DND-41 (cell line): ENCODE data around the gene NDUFA7.

Experiments
- ATAC-seq: fragments of 200-7000 bp; cut with Tn5 transposase; 3 replicates; pipeline ENCODE4 v1.9.1; 2021; ENCODE audit warnings: low read depth; ENCODE audit not compliant: insufficient read depth
- DNase-seq: peaks from one replicate; pipeline ENCODE4 v3.0.0-alpha.2; 2020
- H2AFZ ChIP-seq: 2 replicates; pipeline ENCODE4 v1.6.0; 2012; ENCODE audit warnings: low read depth, low read length
- H3K27ac ChIP-seq: 2 replicates; pipeline ENCODE4 v1.5.1; 2012; ENCODE audit warnings: low read length, inconsistent platforms
- H3K27me3 ChIP-seq: fragments of 200-600 bp; sonication (generic); 2 replicates; pipeline ENCODE4 v1.6.0; 2012; ENCODE audit warnings: low read length, mild to moderate bottlenecking, inconsistent platforms; ENCODE audit not compliant: insufficient read depth, poor library complexity
- H3K36me3 ChIP-seq: 2 replicates; pipeline ENCODE4 v1.5.1; 2012; ENCODE audit warnings: low read length, inconsistent platforms; ENCODE audit not compliant: insufficient read depth
- H3K4me1 ChIP-seq: 2 replicates; pipeline ENCODE4 v1.5.1; 2012; ENCODE audit warnings: mild to moderate bottlenecking, low read length; ENCODE audit not compliant: insufficient read depth
- H3K4me2 ChIP-seq: 2 replicates; pipeline ENCODE4 v1.6.0; 2012; ENCODE audit warnings: mild to moderate bottlenecking, moderate library complexity, low read length, inconsistent platforms; ENCODE audit not compliant: insufficient read depth
- H3K4me3 ChIP-seq, 2 experiments: fragments of 200-600 bp in 1 of 2; shearing (Covaris generic) in 1 of 2; 2 replicates each; pipeline ENCODE4 v1.5.1; 2012 to 2016; ENCODE audit warnings: inconsistent platforms in 2 of 2, low read length in 2 of 2, mild to moderate bottlenecking in 2 of 2, low read depth in 1 of 2, moderate library complexity in 1 of 2
- H3K79me2 ChIP-seq: 2 replicates; pipeline ENCODE4 v1.6.0; 2012; ENCODE audit warnings: low read length, inconsistent platforms; ENCODE audit not compliant: insufficient read depth
- H3K9ac ChIP-seq: 2 replicates; pipeline ENCODE4 v1.6.0; 2012; ENCODE audit warnings: low read depth, mild to moderate bottlenecking, inconsistent platforms, low read length, moderate library complexity
- H3K9me3 ChIP-seq: 2 replicates; pipeline ENCODE4 v1.5.1; 2012; ENCODE audit warnings: low read length, moderate library complexity, mild to moderate bottlenecking, inconsistent platforms; ENCODE audit not compliant: insufficient read depth, severe bottlenecking
- H4K20me1 ChIP-seq: 2 replicates; pipeline ENCODE4 v1.6.0; 2012; ENCODE audit warnings: low read length; ENCODE audit not compliant: insufficient read depth
- CTCF ChIP-seq: IDR thresholded peaks from 2 replicates; pipeline ENCODE4 v1.5.1; 2012; ENCODE audit warnings: borderline replicate concordance, low read length, moderate library complexity, mild to moderate bottlenecking; ENCODE audit not compliant: poor library complexity, severe bottlenecking; ENCODE audit errors: extremely low read depth
- EZH2 ChIP-seq: IDR thresholded peaks from 3 replicates; pipeline ENCODE4 v1.6.1; 2012; ENCODE audit warnings: borderline replicate concordance, low read depth, mild to moderate bottlenecking, moderate library complexity, low read length, inconsistent platforms; ENCODE audit not compliant: severe bottlenecking

The NDUFA7 gene

DNA sequence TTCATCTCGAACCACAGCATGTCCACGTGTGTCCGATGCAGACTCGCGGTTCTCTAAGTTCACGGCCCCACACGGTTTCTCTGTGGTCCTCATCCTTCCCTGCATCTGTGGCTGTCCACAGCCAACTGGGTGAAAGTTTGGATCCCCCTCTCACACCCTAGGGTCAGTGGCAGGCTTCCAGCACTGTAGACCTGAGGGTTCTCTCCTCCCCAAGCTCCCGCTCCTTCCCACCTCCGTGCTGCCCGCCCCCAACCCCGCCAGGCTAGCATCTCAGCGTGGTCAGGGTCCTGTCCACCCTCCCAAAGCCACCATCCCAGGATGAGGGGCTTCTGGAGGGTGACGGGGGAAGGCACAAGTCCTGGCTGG, 45.8 kb upstream of the NDUFA7 start:
- H3K27ac ChIP-seq = no peak overlapping the region
- no peak overlapping the region for H3K9ac ChIP-seq
- H4K20me1 ChIP-seq = 0 out of 2 replicates have a peak, but pooled peaks cover 3% of the 10 kb centered on the region
- H3K79me2 ChIP-seq = no peaks in the 10 kb centered on the region
- TF ChIP-seq EZH2 (no peak), CTCF (no peak)
- no peaks in the 10 kb centered on the region for H3K27me3 ChIP-seq
- DNase-seq (no peak), ATAC-seq (no peak)
- no peak overlapping the region for H2AFZ ChIP-seq
- no peaks in the 10 kb centered on the region for H3K9me3 ChIP-seq
- no peak overlapping the region for H3K4me2 ChIP-seq
- no peaks in the 10 kb centered on the region for H3K4me1 ChIP-seq
- no peak overlapping the region for H3K4me3 ChIP-seq
- no peaks in the 10 kb centered on the region for H3K36me3 ChIP-seq

- H3K27me3 ChIP-seq = no peaks in the 10 kb centered on the region
- H3K4me3 ChIP-seq = no peak overlapping the region
- TF ChIP-seq EZH2 (no peak), CTCF (no peak)
- no peak overlapping the region for H3K9ac ChIP-seq
- no peaks in the 10 kb centered on the region for H3K4me1 ChIP-seq
- 0 out of 2 replicates have a peak, but pooled peaks cover 3% of the 10 kb centered on the region for H4K20me1 ChIP-seq
- no peak overlapping the region for H2AFZ ChIP-seq
- H3K27ac ChIP-seq = no peak overlapping the region
- no peak overlapping the region for H3K4me2 ChIP-seq
- no peaks in the 10 kb centered on the region for H3K9me3 ChIP-seq
- ATAC-seq (no peak), DNase-seq (no peak)
- H3K79me2 ChIP-seq = no peaks in the 10 kb centered on the region
- H3K36me3 ChIP-seq = no peaks in the 10 kb centered on the region
Observed at GRCh38 chr19:8366121-8366581, 45.0 kb upstream of the NDUFA7 start.

GRCh38 chr19:8363803-8364771, 42.9 kb upstream of the NDUFA7 start, which contains the start of gene ANGPTL4:
Gene ANGPTL4, plus strand, starts transcription at chr19:8364155. Its CDS starts 167 bp downstream, at chr19:8364322.
- no peak for DNase-seq
- H3K27ac ChIP-seq = no peak within 1 kb of the TSS
- no peaks in the 10 kb centered on the region for H3K9me3 ChIP-seq
- no peak for ATAC-seq
- no peaks in the 10 kb centered on the region for H3K4me1 ChIP-seq
- no peak within 1 kb of the TSS for H3K4me2 ChIP-seq
- 0 out of 2 replicates have a peak, but pooled peaks cover 3% of the 10 kb centered on the region for H4K20me1 ChIP-seq
- H3K79me2 ChIP-seq = no peaks in the 10 kb centered on the region
- no peak within 1 kb of the TSS for H2AFZ ChIP-seq
- no peak for TF ChIP-seq EZH2
- H3K27me3 ChIP-seq = no peaks in the 10 kb centered on the region
- H3K4me3 ChIP-seq = no peak within 1 kb of the TSS
- H3K9ac ChIP-seq = no peak within 1 kb of the TSS
- no peaks in the 10 kb centered on the region for H3K36me3 ChIP-seq
